PC-3 (cell line): ENCODE measurements around the gene RRAGC. TPM values are rescaled to one million over a fixed set of nuclear protein-coding genes. Genes with fewer than 3 reads are reported as not detected.

ENCODE experiments used
- ATAC-seq: fragments of 200-7000 bp; cut with Tn5 transposase; 2 replicates; pipeline ENCODE4 v1.9.1; 2020; ENCODE audit warnings: mild to moderate bottlenecking, moderate library complexity
- BruUV-seq: library from RNA; stranded (reverse); fragments of 400-500 nt; replicated peaks from 2 replicates; lab custom pipeline; 2021; lab: Mats Ljungman, UMichigan
- CTCF ChIA-PET: fragments of 300-600 bp; sonication (Branson Sonifier 250); formaldehyde crosslinking; loops from one replicate; lab custom pipeline; 2022; ENCODE audit warnings: antibody characterized with exemption; lab: Charles Lee
- POLR2A ChIA-PET: fragments of 300-600 bp; sonication (Branson Sonifier 250); formaldehyde crosslinking; loops from one replicate; lab custom pipeline; 2022; ENCODE audit warnings: antibody characterized with exemption; ENCODE audit not compliant: unreplicated experiment; lab: Charles Lee
- DNase-seq: peaks from one replicate; pipeline ENCODE4 v3.0.0-alpha.2; 2015
- H2AFZ ChIP-seq: fragments of 300-600 bp; sonication (generic); 2 replicates; pipeline ENCODE4 v1.6.0; 2016; ENCODE audit warnings: antibody characterized with exemption, low read length
- H3F3A ChIP-seq: fragments of 300-600 bp; sonication (generic); one replicate; pipeline ENCODE4 v1.6.0; 2017; ENCODE audit warnings: antibody characterized with exemption, low read length, control low read depth, mild to moderate bottlenecking; ENCODE audit not compliant: unreplicated experiment
- H3K27ac ChIP-seq: fragments of 300-600 bp; sonication (generic); 2 replicates; pipeline ENCODE4 v1.5.1; 2016; ENCODE audit warnings: mild to moderate bottlenecking, low read length
- H3K27me3 ChIP-seq: fragments of 300-600 bp; sonication (generic); 2 replicates; pipeline ENCODE4 v1.6.1; 2016; ENCODE audit warnings: low read length, mixed read lengths
- H3K36me3 ChIP-seq: fragments of 300-600 bp; sonication (generic); 2 replicates; pipeline ENCODE4 v1.6.1; 2016; ENCODE audit warnings: low read depth, mixed run types, low read length, mixed read lengths
- H3K4me1 ChIP-seq: fragments of 300-600 bp; sonication (generic); 2 replicates; pipeline ENCODE4 v1.5.1; 2016; ENCODE audit warnings: low read length; ENCODE audit not compliant: insufficient read depth
- H3K4me2 ChIP-seq: fragments of 300-600 bp; sonication (generic); 2 replicates; pipeline ENCODE4 v1.6.0; 2016; ENCODE audit warnings: low read length
- H3K4me3 ChIP-seq: fragments of 300-600 bp; sonication (generic); 2 replicates; pipeline ENCODE4 v1.5.1; 2016; ENCODE audit warnings: mild to moderate bottlenecking, low read length, mixed read lengths
- H3K79me2 ChIP-seq: fragments of 300-600 bp; sonication (generic); 2 replicates; pipeline ENCODE4 v1.6.1; 2017; ENCODE audit warnings: low read length, mixed read lengths
- H3K9ac ChIP-seq: fragments of 300-600 bp; sonication (generic); 2 replicates; pipeline ENCODE4 v1.6.0; 2016; ENCODE audit warnings: mild to moderate bottlenecking, low read length
- H3K9me2 ChIP-seq: fragments of 300-600 bp; sonication (generic); replicated peaks from 2 replicates; pipeline ENCODE4 v1.6.1; 2016; ENCODE audit warnings: mixed run types, low read length, mixed read lengths
- H3K9me3 ChIP-seq: fragments of 300-600 bp; sonication (generic); 2 replicates; pipeline ENCODE4 v1.6.1; 2016; ENCODE audit warnings: low read length, mixed read lengths
- H4K20me1 ChIP-seq: fragments of 300-600 bp; sonication (generic); 2 replicates; pipeline ENCODE4 v1.6.1; 2016; ENCODE audit warnings: low read length, mixed read lengths
- CTCF ChIP-seq: fragments of 300-600 bp; sonication (generic); conservative IDR thresholded peaks from 2 replicates; pipeline ENCODE4 v1.5.1; 2017; ENCODE audit warnings: antibody characterized with exemption, low read depth, mild to moderate bottlenecking, low read length
- EZH2 ChIP-seq: fragments of 300-600 bp; sonication (generic); IDR thresholded peaks from one replicate; pipeline ENCODE4 v1.6.1; 2017; ENCODE audit warnings: antibody characterized with exemption, mild to moderate bottlenecking, low read length; ENCODE audit not compliant: unreplicated experiment
- EZH2phosphoT487 ChIP-seq: fragments of 300-600 bp; sonication (generic); IDR thresholded peaks from 2 replicates; pipeline ENCODE4 v1.6.1; 2018; ENCODE audit warnings: mild to moderate bottlenecking, antibody characterized with exemption, low read length, borderline replicate concordance
- intact Hi-C: fragments of 100-400 bp; cut with micrococcal nuclease; formaldehyde crosslinking; loops from 2 replicates; pipeline ENCODE4 v1.9.0; 2023
- total RNA-seq: library from RNA; depleted of rRNA; stranded (reverse); fragments of >200 nt; gene quantifications from 2 replicates; pipeline ENCODE4 v1.2.3, GENCODE V29; 2014

Gene RRAGC
- total RNA-seq, 1 experiment from 2014 or later = 7.0 TPM

- Histone ChIP-seq H3K4me3 (no peak overlapping the region), H3K79me2 (no peaks in the 10 kb centered on the region), H3K4me1 (0 out of 2 replicates have a peak, but pooled peaks cover 5% of the 10 kb centered on the region), H3K9me3 (no peaks in the 10 kb centered on the region), H3K27me3 (peaks cover 85% of the 10 kb centered on the region), H3K27ac (no peak overlapping the region), H3K4me2 (no peak overlapping the region), H2AFZ (no peak overlapping the region), H3K9me2 (no peaks in the 10 kb centered on the region), H4K20me1 (no peaks in the 10 kb centered on the region), H3K36me3 (no peaks in the 10 kb centered on the region), H3K9ac (no peak overlapping the region), H3F3A (no peaks in the 10 kb centered on the region)
- ChIA-PET CTCF (no interaction called here), POLR2A (no interaction called here)
- no TSS peak for BruUV-seq
- 0 out of 2 replicates have a peak, but pooled peaks have one; percentile 19 for ATAC-seq
- DNase-seq = no peak
- TF ChIP-seq CTCF (no peak), EZH2phosphoT487 (no peak)
- intact Hi-C loops = no loop called here
These were observed 40.1 kb downstream of the RRAGC start for GRCh38 chr1:38819516-38819915.

GRCh38 chr1:38819040-38819439 lies 40.5 kb downstream of the RRAGC start:
- BruUV-seq = no TSS peak
- Histone ChIP-seq H3K27me3 (peaks cover 85% of the 10 kb centered on the region), H2AFZ (no peak overlapping the region), H3F3A (no peaks in the 10 kb centered on the region), H4K20me1 (no peaks in the 10 kb centered on the region), H3K9ac (no peak overlapping the region), H3K36me3 (no peaks in the 10 kb centered on the region), H3K4me3 (no peak overlapping the region), H3K9me2 (no peaks in the 10 kb centered on the region), H3K4me1 (0 out of 2 replicates have a peak, but pooled peaks cover 5% of the 10 kb centered on the region), H3K4me2 (no peak overlapping the region), H3K9me3 (no peaks in the 10 kb centered on the region), H3K79me2 (no peaks in the 10 kb centered on the region), H3K27ac (no peak overlapping the region)
- intact Hi-C loops = no loop called here
- CTCF ChIA-PET = no interaction called here
- TF ChIP-seq EZH2phosphoT487 = no peak
- no peak for TF ChIP-seq CTCF
- no peak for TF ChIP-seq EZH2
- POLR2A ChIA-PET = no interaction called here
- DNase-seq (no peak), ATAC-seq (no peak)

DNA sequence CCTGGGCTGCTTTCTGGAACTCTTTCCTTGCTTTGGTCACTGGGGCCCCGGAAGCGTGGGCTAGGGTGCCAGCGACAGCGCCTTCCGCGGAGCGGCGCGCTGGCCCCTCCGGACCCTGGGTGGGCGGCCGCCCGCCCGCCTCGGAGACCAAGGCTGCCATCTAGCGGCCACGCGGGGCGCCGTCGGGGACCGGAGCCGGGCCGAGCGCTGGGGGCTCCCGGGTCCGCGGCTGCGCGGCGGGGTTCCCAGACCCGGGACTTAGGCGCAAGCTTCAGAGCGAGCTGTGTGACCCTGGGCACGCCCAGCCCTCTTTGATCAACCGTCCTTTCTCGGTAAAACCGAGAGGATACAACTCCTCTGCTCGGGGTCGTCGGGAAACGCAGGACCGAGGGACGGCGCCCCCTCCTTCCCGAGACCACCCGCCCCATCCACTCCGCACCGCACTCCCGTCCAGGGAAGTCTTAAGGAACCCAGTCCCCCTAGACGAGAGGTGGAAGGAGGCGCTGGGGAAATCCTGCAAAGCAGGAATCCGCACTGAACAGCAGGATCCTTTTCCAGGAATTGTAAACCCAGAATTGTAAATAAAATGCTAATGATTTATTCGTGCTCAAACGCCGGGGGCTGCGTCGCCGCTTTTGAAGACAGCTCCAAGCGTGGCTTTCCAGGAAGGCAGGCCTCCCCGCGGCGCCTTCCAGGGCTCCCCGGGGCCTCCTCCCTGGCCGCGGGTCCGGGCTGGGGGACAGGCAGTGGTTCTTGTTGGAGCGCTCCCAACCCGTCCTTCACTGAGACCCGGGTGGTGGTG lies 41.2 kb downstream of the RRAGC start:
- no peaks in the 10 kb centered on the region for H4K20me1 ChIP-seq
- H3K27ac ChIP-seq = no peak overlapping the region
- H3K9me2 ChIP-seq = no peaks in the 10 kb centered on the region
- no peaks in the 10 kb centered on the region for H3K79me2 ChIP-seq
- TF ChIP-seq EZH2phosphoT487 = 0 out of 2 replicates have a peak, but pooled peaks have one; percentile 37
- peak; percentile 75 for TF ChIP-seq CTCF
- TF ChIP-seq EZH2 = peak; percentile 42
- no peaks in the 10 kb centered on the region for H3K9me3 ChIP-seq
- ChIA-PET POLR2A (no interaction called here), CTCF (no interaction called here)
- DNase-seq (no peak), ATAC-seq (peak; percentile 53)
- intact Hi-C loops = no loop called here
- H3K27me3 ChIP-seq = peaks cover 92% of the 10 kb centered on the region
- no peaks in the 10 kb centered on the region for H3K36me3 ChIP-seq
- no TSS peak for BruUV-seq
- H2AFZ ChIP-seq = peak overlapping the region; percentile 46; the same call in 1 of the 2 replicates
- peak overlapping the region; percentile 37 for H3K4me3 ChIP-seq
- H3K9ac ChIP-seq = no peak overlapping the region
- no peaks in the 10 kb centered on the region for H3F3A ChIP-seq
- 0 out of 2 replicates have a peak, but pooled peaks cover 5% of the 10 kb centered on the region for H3K4me1 ChIP-seq
- peak overlapping the region; percentile 47 for H3K4me2 ChIP-seq
